Panc1 (cell line): ENCODE measurements around the gene ZC3H12C. TPM values are rescaled to one million over a fixed set of nuclear protein-coding genes. Genes with fewer than 3 reads are reported as not detected.

ENCODE experiments used
- ATAC-seq: fragments of 200-7000 bp; cut with Tn5 transposase; 2 replicates; pipeline ENCODE4 v1.9.1; 2020; ENCODE audit warnings: mild to moderate bottlenecking, moderate library complexity
- BruUV-seq: library from RNA; stranded (reverse); fragments of 400-500 nt; replicated peaks from 2 replicates; lab custom pipeline; 2021; lab: Mats Ljungman, UMichigan
- CTCF ChIA-PET: fragments of 300-600 bp; sonication (Branson Sonifier 250); formaldehyde crosslinking; loops from one replicate; lab custom pipeline; 2022; ENCODE audit warnings: antibody characterized with exemption; lab: Charles Lee
- POLR2A ChIA-PET: fragments of 300-600 bp; sonication (Branson Sonifier 250); formaldehyde crosslinking; loops from one replicate; lab custom pipeline; 2022; ENCODE audit warnings: antibody characterized with exemption; lab: Charles Lee
- DNase-seq: peaks from one replicate; pipeline ENCODE4 v3.0.0-alpha.2; 2010; ENCODE audit warnings: low read depth, low spot score
- H3K27ac ChIP-seq: 2 replicates; pipeline ENCODE4 v1.5.1; 2011; ENCODE audit warnings: mild to moderate bottlenecking, low read length, inconsistent platforms
- H3K27me3 ChIP-seq: fragments of 200-500 bp; sonication (Bioruptor generic); 2 replicates; pipeline ENCODE4 v1.6.0; 2014; ENCODE audit warnings: low read length, inconsistent platforms; ENCODE audit not compliant: control insufficient read depth, insufficient read depth
- H3K36me3 ChIP-seq: fragments of 200-500 bp; sonication (Bioruptor generic); 2 replicates; pipeline ENCODE4 v1.5.1; 2014; ENCODE audit warnings: inconsistent platforms, mild to moderate bottlenecking, low read length, moderate library complexity; ENCODE audit not compliant: control insufficient read depth, insufficient read depth
- H3K4me1 ChIP-seq: 2 replicates; pipeline ENCODE4 v1.5.1; 2011; ENCODE audit warnings: inconsistent platforms, mild to moderate bottlenecking, low read length, moderate library complexity; ENCODE audit not compliant: control insufficient read depth, insufficient read depth
- H3K4me3 ChIP-seq, 2 experiments: 2 replicates each; pipeline ENCODE4 v1.5.1; 2011 to 2012; ENCODE audit warnings: low read depth in 2 of 2, low read length in 2 of 2, mild to moderate bottlenecking in 2 of 2, inconsistent platforms in 1 of 2, moderate library complexity in 1 of 2
- H3K9me3 ChIP-seq: fragments of 200-500 bp; sonication (Bioruptor generic); 2 replicates; pipeline ENCODE4 v1.5.1; 2014; ENCODE audit warnings: low read depth, mild to moderate bottlenecking, inconsistent platforms, low read length, moderate library complexity; ENCODE audit not compliant: control insufficient read depth, insufficient read depth
- POLR2AphosphoS5 ChIP-seq: IDR thresholded peaks from 2 replicates; pipeline ENCODE4 v1.6.1; 2012; ENCODE audit warnings: mild to moderate bottlenecking, low read depth, low read length, moderate library complexity
- SIN3A ChIP-seq: IDR thresholded peaks from 2 replicates; pipeline ENCODE4 v1.6.1; 2012; ENCODE audit warnings: low read depth, mild to moderate bottlenecking, low read length, moderate library complexity, borderline replicate concordance; ENCODE audit not compliant: insufficient read depth
- TCF7L2 ChIP-seq: IDR thresholded peaks from 2 replicates; pipeline ENCODE4 v1.6.1; 2011; ENCODE audit warnings: mild to moderate bottlenecking, low read depth, low read length, inconsistent platforms
- in situ Hi-C: cut with HindIII; loops from 2 replicates; pipeline ENCODE4 v1.10.0; 2016; ENCODE audit warnings: low sequenced_read_pairs, low pct_unique_long_range_greater_than_20kb
- intact Hi-C: fragments of 100-400 bp; cut with micrococcal nuclease; formaldehyde crosslinking; loops from one replicate; pipeline ENCODE4 v1.10.0; 2022; ENCODE audit not compliant: unreplicated experiment
- total RNA-seq: library from RNA; stranded (reverse); gene quantifications from one replicate; pipeline ENCODE4 v1.2.1, GENCODE V29; 2021; ENCODE audit not compliant: unreplicated experiment
- TF ChIP-seq, protein P1 (sequence below), 2 experiments: IDR thresholded peaks; 2 replicates each; pipeline ENCODE4 v1.6.1; 2011 to 2012; ENCODE audit warnings: low read depth in 2 of 2, control low read depth in 1 of 2, low read length in 1 of 2, mild to moderate bottlenecking in 1 of 2, moderate library complexity in 1 of 2; ENCODE audit not compliant: insufficient read depth in 1 of 2
- TF ChIP-seq, protein P2 (sequence below): fragments of 450-650 bp; IDR thresholded peaks from 2 replicates; pipeline ENCODE4 v1.5.1; 2017; ENCODE audit warnings: mild to moderate bottlenecking

The ZC3H12C gene
- total RNA-seq, 1 experiment from 2014 or later, result 13.5 TPM

DNA sequence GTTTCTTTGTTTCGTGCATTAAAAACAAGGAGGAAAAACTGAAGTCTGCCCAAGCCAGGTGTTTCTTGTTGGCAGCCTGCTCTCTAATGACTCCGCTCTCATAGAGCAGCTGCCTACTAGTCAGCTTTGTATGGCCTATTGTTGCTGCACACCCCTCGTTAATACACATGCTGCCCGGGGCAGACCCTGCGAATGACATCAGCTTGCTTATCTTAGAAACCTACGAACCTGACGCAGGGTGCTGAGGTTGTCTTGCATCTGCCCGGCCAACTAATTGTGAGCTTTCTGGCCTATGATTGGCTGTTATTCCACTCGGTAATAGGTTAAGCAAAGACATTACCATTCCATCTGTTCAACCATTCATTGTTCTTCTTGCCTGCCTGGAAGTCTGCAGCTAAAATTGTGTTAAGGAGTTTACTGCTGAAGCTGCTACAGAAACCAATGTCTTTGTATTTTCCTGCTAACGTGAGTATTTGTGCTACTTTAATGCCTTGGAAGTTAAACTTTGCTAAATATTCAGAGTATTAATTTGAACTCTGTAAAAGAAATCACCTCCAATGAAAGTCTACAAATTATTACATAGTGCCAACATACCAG lies 37.5 kb downstream of the ZC3H12C start:
- Histone ChIP-seq H3K4me3 (no peak overlapping the region), H3K27me3 (no peaks in the 10 kb centered on the region), H3K36me3 (no peaks in the 10 kb centered on the region; the same call in 1 of the 2 replicates), H3K9me3 (no peaks in the 10 kb centered on the region), H3K27ac (no peak overlapping the region), H3K4me1 (peaks cover 8% of the 10 kb centered on the region)
- ChIA-PET CTCF (no interaction called here), POLR2A (no interaction called here)
- intact Hi-C loops, result no loop called here
- DNase-seq, result no peak
- in situ Hi-C loops, result no loop called here
- TF ChIP-seq SIN3A, result no peak
- BruUV-seq, result no TSS peak
- ATAC-seq, result no peak

- BruUV-seq, result no TSS peak
- ATAC-seq (no peak), DNase-seq (no peak)
- no peaks in the 10 kb centered on the region for H3K27me3 ChIP-seq
- intact Hi-C loops (no loop called here), in situ Hi-C loops (no loop called here)
- no peak overlapping the region for H3K4me3 ChIP-seq
- ChIA-PET CTCF (no interaction called here), POLR2A (no interaction called here)
- H3K9me3 ChIP-seq, result no peaks in the 10 kb centered on the region
- no peaks in the 10 kb centered on the region; the same call in 1 of the 2 replicates for H3K36me3 ChIP-seq
- H3K4me1 ChIP-seq, result peaks cover 8% of the 10 kb centered on the region
- TF ChIP-seq POLR2AphosphoS5, result no peak
- TF ChIP-seq, protein P1, sequence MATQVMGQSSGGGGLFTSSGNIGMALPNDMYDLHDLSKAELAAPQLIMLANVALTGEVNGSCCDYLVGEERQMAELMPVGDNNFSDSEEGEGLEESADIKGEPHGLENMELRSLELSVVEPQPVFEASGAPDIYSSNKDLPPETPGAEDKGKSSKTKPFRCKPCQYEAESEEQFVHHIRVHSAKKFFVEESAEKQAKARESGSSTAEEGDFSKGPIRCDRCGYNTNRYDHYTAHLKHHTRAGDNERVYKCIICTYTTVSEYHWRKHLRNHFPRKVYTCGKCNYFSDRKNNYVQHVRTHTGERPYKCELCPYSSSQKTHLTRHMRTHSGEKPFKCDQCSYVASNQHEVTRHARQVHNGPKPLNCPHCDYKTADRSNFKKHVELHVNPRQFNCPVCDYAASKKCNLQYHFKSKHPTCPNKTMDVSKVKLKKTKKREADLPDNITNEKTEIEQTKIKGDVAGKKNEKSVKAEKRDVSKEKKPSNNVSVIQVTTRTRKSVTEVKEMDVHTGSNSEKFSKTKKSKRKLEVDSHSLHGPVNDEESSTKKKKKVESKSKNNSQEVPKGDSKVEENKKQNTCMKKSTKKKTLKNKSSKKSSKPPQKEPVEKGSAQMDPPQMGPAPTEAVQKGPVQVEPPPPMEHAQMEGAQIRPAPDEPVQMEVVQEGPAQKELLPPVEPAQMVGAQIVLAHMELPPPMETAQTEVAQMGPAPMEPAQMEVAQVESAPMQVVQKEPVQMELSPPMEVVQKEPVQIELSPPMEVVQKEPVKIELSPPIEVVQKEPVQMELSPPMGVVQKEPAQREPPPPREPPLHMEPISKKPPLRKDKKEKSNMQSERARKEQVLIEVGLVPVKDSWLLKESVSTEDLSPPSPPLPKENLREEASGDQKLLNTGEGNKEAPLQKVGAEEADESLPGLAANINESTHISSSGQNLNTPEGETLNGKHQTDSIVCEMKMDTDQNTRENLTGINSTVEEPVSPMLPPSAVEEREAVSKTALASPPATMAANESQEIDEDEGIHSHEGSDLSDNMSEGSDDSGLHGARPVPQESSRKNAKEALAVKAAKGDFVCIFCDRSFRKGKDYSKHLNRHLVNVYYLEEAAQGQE (IDR thresholded peaks at IDR 0.05; ENCODE audit: insufficient read depth in 1 of 2, low read depth in 2 of 2, low read length in 1 of 2), result no peak
- no peak for TF ChIP-seq SIN3A
- TF ChIP-seq TCF7L2, result no peak
- TF ChIP-seq, protein P2, sequence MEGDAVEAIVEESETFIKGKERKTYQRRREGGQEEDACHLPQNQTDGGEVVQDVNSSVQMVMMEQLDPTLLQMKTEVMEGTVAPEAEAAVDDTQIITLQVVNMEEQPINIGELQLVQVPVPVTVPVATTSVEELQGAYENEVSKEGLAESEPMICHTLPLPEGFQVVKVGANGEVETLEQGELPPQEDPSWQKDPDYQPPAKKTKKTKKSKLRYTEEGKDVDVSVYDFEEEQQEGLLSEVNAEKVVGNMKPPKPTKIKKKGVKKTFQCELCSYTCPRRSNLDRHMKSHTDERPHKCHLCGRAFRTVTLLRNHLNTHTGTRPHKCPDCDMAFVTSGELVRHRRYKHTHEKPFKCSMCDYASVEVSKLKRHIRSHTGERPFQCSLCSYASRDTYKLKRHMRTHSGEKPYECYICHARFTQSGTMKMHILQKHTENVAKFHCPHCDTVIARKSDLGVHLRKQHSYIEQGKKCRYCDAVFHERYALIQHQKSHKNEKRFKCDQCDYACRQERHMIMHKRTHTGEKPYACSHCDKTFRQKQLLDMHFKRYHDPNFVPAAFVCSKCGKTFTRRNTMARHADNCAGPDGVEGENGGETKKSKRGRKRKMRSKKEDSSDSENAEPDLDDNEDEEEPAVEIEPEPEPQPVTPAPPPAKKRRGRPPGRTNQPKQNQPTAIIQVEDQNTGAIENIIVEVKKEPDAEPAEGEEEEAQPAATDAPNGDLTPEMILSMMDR, result no peak
- H3K27ac ChIP-seq, result no peak overlapping the region
Observed at GRCh38 chr11:110131386-110132123, 38.4 kb downstream of the ZC3H12C start.

- no peaks in the 10 kb centered on the region; the same call in 1 of the 2 replicates for H3K36me3 ChIP-seq
- BruUV-seq, result no TSS peak
- H3K9me3 ChIP-seq, result no peaks in the 10 kb centered on the region
- ChIA-PET POLR2A (no interaction called here), CTCF (no interaction called here)
- H3K4me3 ChIP-seq, result no peak overlapping the region
- peaks cover 4% of the 10 kb centered on the region for H3K4me1 ChIP-seq
- in situ Hi-C loops (no loop called here), intact Hi-C loops (no loop called here)
- ATAC-seq (no peak), DNase-seq (no peak)
- H3K27ac ChIP-seq, result no peak overlapping the region
- TF ChIP-seq, protein P1 (IDR thresholded peaks at IDR 0.05; ENCODE audit: insufficient read depth in 1 of 2, low read depth in 2 of 2, low read length in 1 of 2), result no peak
- TF ChIP-seq, protein P2, result no peak
- no peak for TF ChIP-seq TCF7L2
- TF ChIP-seq SIN3A, result no peak
- TF ChIP-seq POLR2AphosphoS5, result no peak
- no peaks in the 10 kb centered on the region for H3K27me3 ChIP-seq
Observed at GRCh38 chr11:110133160-110133559, 40.0 kb downstream of the ZC3H12C start.
